ENCODE data around the gene CELA2A.

The CELA2A gene

DNA sequence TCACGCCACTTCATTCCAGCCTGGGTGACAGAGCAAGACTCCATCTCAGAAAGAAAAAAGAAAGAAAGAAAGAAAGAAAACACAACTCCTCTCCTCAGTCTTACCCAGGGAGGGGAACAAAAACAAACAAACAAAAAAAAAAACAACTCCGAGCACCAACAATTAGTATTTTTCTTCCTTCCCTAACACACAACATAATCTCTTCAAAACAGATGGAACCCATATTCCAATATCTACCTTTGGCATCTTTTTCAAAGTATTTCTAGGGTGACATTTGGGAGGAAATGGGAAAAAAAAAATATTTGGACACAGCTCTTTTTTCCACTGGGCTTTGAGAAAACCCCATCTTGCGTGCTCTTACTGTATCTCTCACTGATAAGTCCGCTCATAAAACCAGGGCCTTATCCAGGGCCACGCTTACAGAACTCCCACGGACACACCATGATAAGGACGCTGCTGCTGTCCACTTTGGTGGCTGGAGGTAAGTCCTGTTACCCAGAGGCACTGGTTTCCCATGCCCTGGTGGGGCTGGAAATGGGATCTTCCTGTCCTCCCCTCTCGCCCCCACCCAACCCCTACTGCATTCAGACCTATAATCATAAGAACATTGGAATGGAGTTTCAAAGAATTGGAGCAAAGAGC, at the start of gene CELA2A:
TSS of gene CELA2A (plus strand) at position 420 of the 642 bp plus-strand sequence. CDS start at position 442, 22 bp downstream.
- DNase-seq (ENCODE audit: low read depth): no peak

DNA sequence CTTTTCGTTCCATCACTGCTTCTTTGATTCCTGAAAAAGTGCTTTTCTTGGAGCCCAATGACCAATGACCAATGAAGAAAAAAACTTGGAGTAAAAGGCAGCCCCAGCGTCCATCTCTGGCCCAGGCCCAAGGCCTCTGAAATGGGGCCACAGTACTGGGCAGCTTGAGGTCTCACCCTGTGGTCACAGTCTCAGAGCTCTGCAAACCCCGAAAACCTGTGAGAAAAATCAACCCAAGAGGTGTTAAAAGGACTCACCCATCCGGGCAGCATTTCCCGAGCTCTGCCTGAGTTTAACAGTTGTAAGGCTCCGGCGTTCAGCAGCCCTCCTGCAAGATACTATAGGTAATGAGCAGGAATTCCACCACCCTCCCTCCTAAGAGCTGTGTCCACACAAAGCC, 49.0 kb upstream of the CELA2A start:
- DNase-seq (ENCODE audit: low read depth): no peak

DNA sequence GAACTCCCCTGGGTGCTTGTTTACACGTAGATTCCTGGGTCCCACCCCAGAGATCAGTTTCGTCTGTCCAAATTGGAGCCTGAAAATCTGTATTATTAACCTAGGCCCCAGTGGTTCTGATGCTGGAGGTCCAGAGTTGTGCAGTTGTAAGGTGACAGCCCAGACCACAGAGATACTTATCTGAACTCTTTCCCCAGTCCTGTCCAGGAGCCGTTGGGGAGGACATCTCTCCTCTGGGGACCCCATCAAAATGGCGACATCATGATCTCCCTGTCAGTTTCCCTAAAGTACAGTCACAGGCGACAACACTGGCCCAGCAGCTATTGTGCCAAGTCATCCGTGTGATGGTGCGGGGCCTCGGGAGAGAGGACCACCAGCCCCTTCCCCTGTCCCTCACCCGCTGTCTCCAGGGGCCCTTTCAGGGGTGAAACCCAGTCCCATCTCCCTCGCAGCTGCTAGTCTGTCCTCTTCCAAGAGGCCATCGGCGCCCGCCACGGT, 47.6 kb upstream of the CELA2A start:
- DNase-seq (ENCODE audit: low read depth): no peak

DNA sequence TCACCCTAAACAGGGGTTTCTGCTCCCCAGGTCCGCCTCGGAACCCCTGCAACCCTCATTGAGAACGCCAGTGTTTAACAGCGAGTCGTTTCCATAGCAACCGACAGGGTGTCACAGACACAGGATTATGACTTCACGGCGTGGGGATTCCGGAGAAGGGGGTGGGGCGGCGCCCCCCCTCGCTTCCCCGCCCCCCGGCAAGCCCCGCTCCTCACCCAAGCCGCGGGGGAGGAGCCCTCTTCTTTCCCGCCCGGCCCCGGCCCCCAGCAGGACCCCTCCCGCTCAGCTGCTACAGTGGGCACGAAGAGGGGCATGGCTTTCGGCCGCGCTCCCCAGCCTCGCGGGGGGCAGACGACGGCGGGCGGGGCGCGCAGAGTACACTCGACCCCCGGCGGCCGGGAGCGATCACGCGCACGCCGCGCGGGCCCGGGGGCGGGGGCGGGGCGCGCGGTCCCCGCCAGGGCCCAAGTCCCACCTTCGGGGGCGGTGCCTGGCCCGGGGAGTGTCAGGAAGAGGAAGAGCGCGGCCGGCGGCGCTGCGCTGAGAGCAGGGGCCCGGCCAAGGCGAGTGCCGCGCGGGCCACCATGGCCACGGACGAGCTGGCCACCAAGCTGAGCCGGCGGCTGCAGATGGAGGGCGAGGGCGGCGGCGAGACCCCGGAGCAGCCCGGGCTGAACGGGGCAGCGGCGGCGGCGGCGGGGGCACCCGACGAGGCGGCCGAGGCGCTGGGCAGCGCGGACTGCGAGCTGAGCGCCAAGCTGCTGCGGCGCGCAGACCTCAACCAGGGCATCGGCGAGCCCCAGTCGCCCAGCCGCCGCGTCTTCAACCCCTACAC, 46.9 kb upstream of the CELA2A start, which contains the start of gene EFHD2:
TSS of gene EFHD2 (plus strand) at position 501 of the 835 bp plus-strand sequence. CDS start at position 585, 84 bp downstream.
- DNase-seq (ENCODE audit: low read depth): peak; percentile 80

DNA sequence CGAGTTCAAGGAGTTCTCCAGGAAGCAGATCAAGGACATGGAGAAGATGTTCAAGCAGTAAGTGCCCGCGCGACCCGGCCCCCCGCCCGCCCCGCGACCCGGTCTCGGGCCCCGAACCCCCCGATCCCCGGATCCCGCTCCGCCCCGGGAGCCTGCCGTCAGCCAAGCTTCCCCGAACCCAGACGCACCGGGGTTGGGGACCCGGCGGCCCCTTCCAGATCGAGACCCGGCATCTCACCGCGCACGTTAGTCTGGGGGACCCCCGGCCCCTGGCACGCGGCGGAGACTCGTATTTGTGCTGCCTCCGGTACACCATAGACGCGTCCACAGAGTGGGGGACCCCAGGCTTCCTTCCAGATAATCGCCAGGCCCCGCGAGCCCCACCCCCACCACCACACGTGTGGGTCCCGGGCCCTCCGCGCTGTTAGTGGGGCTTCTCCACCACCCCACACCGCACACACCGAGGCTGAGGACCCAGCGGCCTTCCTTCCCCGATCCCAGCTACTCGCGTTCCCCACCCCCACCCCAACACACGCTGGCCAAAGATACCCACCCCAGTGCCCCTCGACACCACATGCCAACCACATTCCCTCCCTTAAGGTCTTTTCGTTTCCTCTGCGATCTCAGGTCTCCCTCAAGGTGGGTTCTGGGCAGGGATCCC, 46.2 kb upstream of the CELA2A start:
- no peak for DNase-seq (ENCODE audit: low read depth)

DNA sequence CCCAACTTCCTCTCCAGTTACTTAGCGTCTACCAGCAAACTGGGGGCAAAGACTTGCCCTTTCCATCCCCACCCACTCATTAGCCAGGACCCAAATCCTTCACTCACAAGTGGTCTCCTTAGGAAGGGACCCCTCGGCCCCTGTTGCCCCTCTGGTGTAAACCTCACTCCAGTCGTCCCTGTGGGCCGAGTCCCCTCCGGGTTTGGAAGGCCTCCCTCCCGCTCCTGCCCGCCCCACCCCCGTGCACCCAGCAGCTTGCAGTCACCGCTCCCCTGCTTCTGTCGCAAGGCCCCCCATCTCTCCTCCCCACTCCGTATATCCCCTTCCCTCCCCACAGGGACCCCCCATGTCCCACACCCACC, 45.7 kb upstream of the CELA2A start:
- no peak for DNase-seq (ENCODE audit: low read depth)

DNA sequence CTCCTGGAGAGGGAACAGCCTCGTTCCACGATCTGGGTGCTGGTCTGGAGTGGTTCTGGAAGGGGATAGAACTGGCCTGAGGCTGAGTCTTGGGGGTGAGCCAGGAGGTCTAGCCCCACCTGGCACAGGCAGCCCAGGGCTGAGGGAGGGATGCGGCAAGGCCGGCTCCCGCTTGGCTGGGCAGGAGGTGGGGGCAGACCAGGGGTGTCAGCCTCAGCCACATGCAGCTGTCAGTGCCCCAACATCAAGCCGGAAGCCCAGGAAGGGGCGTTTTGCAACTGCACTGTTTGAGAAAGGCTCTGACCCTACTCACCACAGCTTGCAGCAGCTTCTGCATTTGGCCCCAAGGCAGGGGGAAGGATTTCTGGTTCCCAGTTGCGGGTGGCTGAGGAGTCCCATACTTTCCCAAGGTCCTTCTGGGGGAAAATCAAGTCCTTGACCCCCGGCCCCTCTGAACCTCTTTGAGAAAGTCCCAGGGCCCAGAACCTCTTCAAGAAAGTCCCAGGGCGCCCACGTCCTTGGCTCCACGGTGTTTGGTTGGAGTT, 44.9 kb upstream of the CELA2A start:
- DNase-seq (ENCODE audit: low read depth): peak; percentile 41

DNA sequence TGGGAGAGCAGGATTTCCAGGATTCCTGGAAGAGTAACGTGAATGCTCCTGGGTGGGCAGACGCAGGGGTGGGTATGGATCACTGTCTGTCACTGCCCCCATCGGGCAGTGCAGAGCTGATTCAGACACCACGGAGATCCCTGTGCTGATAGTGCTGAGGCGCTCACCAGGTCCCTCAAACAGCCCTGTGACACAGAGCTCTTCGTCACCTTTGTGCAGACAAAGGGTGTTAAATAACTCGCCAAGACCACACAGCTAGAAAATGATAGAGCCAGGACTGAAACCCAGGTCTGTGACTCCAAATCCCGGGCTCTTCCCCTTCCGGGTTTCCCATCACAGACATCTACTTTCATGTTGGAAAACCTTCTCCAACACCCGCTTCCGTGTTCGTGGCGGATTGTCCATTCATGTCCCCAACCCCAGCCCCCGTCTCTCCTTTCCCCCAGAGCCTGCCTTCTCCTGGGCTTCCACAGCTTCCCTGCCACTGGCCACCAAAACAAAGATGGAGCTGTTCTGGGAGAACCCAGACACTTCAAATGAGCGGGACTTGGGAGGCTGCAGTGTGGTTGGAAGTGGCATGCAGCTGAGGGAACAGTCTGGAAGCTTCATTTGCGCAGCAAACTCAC, 44.2 kb upstream of the CELA2A start:
- DNase-seq (ENCODE audit: low read depth): peak; percentile 32

DNA sequence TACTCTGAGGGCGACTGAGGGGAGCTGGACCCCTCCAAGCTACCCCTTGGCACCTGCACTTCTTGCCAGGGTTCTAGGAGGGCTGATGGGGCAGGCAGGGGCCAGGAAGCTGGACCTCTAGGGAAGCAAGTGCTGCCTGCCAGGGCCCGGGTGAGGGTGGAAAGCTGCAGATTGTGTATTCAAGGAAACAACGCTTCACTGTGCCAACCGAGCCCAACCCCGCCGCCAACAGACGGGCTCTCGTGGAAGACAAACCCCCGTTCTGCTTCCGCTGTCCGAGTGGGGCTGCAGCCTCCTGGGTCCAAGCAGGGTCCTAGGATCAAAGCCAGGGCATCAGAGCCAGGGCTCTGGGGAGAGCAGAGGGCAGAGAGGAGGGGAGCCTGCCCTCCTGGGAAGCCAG, 43.7 kb upstream of the CELA2A start:
- DNase-seq (ENCODE audit: low read depth): no peak

DNA sequence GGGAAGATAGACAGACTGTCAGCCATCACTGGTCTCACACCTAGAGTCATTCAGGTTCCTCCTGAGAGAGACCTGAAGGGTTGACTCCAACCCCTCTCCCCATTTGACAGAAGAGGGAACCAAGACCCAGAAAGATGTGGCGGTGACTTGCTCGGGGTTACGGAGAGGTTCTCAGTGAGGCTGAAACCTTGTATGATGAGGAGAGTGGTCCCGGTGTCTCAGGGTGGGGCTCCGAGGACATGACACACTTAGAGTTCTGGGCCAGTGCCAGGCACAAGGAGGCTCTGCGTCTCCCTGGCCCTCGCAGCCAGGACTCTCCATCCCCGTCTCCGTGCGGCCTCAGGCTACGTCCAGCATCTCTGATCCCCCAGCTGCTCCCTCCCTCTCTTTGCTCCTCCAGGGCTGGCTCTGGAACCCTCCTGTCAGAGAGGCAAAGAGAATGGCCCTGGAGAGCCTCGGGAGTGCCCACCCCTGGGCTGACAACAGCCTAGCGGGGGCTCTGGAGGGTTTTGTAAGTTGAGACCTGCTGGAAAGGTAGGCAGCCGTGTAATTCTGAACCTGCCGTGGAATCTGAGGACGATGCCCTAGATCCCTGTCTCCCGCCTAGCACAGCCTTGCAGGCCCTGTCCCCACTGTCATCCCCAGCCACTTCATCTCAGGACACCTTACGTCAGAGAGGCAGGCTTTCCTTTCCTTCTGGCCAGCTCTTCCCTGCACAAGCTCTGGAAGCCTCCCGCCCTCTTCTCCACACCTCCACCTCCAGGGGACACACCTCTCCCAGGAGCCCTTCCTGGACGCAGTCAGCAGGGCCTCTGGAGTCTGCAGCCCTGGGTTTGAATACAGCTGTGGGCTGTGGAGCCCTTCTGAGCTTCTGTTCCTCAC, 42.7 kb upstream of the CELA2A start:
- no peak for DNase-seq (ENCODE audit: low read depth)

DNA sequence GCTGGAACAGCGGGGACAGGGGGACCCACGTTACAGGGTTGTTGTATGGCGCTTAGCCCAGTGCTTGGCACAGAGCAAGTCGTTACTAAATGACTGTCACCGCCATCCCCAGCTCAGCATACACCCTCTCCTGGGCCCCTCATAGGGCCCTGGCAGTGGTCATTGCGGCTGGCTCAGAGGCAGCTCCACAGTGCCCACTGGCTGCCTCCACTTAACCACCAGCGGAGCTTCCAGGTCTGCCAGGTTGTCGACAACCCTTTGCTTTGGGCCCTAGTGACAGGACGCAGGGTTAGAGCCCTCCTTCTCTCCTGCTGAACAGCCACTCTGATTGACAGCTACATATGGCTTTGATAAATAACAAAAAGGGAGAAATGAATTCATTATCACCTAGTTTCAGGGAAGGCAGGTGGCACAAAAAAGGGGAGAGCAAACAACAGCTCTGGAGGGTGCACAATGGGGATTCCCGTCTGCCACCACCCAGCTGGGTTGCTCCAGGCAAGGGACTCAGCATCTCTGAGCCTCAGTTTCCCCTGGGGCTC, 42.0 kb upstream of the CELA2A start:
- no peak for DNase-seq (ENCODE audit: low read depth)

DNA sequence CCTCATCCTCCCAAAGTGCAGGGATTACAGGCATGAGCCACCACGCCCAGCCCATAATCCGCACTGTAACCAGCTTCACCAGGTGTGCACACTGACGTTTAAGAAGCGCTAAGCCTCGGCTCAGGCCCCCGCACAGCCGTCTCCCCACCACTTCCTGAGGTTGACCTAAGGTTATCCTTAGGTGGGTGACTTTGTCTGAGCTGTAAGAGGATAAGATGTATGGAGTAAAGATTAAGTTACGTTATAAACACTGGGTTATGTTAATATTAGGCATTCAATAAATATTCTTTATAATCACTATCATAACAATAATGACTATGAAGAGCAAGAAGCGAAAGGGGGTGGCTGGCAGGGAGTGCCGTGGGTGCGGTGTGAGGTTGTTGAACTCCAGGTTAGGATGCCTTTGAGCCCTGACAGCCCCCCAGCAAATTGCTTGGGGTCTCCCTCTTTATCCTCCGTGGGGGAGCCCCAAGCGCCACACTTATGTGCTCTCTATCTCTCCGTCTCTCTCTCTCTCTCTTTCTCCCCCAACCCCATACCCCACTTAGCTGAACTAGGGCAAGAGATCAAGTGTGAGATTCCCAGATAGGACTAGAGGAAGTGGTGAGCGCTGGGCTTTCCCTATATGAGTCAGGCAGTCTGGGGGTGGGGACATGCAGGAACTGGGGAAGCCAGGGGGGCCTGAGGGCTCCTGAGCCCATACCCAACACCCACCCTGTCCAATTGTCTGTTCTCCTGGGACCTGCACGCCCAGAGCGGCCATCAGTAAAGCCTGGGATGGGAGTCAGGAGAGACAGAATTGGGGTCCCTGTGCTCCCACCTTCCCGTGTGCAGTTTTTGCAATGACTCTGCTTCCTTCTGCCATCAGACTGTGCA, 39.2 kb upstream of the CELA2A start:
- peak; percentile 50 for DNase-seq (ENCODE audit: low read depth)

DNA sequence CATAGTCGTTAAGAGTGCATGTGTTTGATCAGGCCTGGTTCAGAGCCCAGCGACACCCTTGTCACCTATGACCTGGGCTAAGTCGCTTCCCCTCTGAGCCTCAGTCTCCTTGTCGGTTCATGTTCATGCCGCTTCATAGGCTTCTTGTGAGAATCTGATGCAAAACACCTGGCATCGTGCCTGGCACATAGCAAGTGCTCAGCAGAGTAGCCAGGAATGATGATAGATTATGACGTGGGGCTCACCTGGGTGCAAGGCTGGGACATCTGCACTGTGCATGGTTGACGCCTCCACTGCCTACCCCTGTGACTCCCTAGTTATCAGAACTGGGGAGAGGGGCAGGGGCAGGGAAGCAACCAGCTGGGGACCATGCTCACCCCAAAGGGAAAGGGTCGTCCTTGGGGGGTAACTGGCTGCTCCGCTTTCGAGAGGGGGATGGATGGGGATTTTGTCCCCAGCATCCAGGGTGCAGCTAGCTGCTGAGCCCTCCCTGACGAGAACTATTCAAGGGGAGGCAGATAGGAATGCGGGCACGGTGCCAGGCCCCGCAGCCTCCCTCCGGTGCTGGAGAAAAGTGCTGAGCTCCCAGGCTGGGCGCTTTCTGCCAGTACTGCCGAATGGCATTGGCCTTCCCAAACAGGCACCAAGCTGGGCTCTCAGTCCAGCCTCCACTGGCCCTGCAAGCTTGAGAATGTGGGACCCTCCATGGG, 37.6 kb upstream of the CELA2A start:
- no peak for DNase-seq (ENCODE audit: low read depth)

DNA sequence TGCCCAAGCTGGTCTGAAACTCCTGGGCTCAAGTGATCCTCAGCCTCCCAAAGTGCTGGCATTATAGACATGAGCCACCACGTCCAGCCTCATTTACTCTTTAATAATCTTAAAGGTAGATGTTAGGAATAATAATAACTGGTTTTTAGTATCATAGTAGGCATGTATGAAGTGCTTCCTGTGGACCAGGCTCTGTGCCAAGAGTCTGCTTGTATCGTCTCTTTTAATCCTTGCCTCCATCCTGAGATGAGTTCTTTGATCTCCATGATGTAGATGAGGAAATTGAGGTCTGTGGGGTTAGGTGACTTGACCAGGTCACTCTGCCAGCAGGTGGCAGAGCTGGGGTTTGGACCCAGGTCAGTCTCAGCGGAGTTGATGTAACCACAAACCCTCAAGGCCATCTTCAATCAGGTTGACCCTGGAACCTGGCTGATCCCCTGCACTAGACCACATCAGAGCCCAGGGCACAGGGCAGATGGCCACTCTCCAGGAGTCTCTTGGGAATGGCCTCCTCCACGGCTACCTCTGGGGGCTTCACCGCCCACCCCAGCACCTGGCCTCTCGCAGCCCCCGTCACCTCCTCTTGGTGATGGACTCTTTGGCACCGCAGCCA, 35.6 kb upstream of the CELA2A start:
- no peak for DNase-seq (ENCODE audit: low read depth)

DNA sequence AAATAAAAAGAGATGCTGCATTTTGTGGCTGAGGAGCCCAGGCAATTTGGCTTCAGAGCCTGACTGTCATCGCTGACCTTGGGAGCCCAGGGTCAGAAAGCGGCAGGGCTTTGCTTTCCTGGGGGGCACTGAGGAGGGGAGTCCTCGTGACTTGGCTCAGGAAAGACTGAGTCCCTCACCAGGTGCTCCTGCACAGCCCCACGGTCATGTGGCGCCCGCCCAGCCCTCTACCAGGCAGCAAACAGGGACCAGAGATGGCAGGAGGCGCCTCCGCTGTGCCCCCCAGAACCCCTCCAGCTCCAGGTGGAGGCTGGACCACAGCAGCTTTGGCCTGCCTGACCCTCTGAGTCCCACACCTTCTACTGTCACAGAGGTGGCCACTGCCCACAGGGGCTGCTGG, 33.7 kb upstream of the CELA2A start:
- DNase-seq (ENCODE audit: low read depth): no peak

DNA sequence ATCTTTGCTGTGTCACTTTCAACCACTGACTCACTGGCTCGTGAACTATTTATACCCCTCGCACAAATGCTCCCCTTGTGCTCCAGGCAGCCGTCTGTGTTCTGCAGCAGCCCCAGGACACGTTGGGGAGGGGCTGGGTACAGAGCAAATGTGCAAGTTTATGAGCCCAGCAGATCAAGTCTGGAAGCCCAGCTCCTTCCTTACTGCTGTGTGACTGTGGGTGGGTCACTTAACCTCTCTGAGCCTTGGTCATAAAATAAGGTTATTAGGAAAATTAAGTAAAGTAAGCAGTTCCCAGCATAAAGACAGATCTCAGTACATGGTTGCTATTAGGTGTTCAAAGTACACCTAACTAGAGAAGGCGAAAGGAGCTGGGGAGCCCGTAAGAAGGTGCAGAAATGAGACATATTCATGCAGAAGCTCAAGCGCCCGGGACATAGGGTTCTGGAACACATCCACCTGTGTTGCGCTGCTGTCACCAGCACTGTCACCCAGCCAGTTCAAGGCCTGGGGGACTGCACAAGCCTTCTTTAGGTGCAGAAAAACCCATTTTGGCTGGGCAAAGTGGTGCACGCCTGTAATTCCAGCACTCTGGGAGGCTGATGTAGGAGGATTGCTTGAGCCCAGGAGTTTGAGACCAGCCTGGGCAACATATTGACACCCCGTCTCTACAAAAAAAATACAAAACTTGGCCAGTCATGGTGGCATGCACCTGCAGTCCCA, 33.0 kb upstream of the CELA2A start:
- DNase-seq (ENCODE audit: low read depth): no peak

DNA sequence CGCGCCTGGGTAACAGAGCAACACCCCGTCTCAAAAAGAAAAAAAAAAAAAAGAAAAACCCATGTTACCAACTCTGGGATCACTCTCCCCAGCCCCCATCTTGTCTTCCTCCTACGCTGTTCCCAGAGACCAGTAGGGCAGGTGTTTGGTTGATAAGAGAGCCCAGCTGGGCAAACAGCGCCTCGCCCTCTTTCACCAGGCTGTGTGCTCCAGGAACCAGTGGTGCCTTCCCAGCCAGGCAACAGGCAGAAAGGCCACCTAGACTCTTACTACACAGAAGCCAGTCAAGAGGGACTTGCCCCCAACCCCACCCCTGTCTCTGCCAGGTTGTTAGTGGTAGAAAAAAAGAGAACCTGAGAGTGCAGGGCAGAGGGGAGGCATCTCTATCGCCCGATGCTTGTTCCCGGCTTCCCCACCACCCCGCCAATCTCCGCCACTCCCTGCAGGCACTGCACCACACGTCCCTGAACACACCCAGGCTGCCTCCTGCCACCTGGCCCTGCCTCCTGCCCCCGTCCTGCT, 32.3 kb upstream of the CELA2A start:
- DNase-seq (ENCODE audit: low read depth): no peak

DNA sequence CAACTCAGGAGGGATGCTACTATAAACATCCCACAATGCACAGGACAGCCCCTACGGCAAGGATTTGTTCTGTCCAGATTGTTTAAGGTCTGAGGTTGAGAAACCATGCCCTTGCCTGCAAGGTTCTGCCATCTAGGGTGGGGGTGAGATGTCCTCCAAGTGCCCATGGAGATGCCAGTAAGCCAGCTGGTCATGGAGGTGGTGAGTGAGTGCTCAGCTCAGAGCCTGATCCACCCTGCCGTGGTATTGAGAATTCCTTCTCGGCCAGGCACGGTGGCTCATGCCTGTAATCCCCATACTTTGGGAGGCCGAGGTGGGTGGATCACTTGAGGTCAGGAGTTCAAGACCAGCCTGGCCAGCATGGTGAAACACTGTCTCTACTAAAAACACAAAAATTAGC, 31.6 kb upstream of the CELA2A start:
- no peak for DNase-seq (ENCODE audit: low read depth)
